IMR-90 (cell line): ENCODE measurements around the gene NPY2R.

Experiments used
- BHLHE40 ChIP-seq: fragments of 150-350 bp; IDR thresholded peaks from 2 replicates; pipeline ENCODE4 v1.6.1; 2016; ENCODE audit warnings: mild to moderate bottlenecking, low read depth, low read length
- CEBPB ChIP-seq: IDR thresholded peaks from 2 replicates; pipeline ENCODE4 v1.6.1; 2012; ENCODE audit warnings: low read depth, low read length, improper control_type of control experiment
- CHD1 ChIP-seq: IDR thresholded peaks from 2 replicates; pipeline ENCODE4 v1.6.1; 2012; ENCODE audit warnings: low read depth, low read length, improper control_type of control experiment
- MAZ ChIP-seq: IDR thresholded peaks from 2 replicates; pipeline ENCODE4 v1.6.1; 2012; ENCODE audit warnings: low read depth, mild to moderate bottlenecking, low read length, improper control_type of control experiment, moderate library complexity, borderline replicate concordance
- POLR2A ChIP-seq: IDR thresholded peaks from 2 replicates; pipeline ENCODE4 v1.6.1; 2012; ENCODE audit warnings: mild to moderate bottlenecking, low read depth, low read length
- RAD21 ChIP-seq: IDR thresholded peaks from 2 replicates; pipeline ENCODE4 v1.6.1; 2012; ENCODE audit warnings: low read length, improper control_type of control experiment
- RCOR1 ChIP-seq: IDR thresholded peaks from 2 replicates; pipeline ENCODE4 v1.6.1; 2012; ENCODE audit warnings: mild to moderate bottlenecking, low read length, improper control_type of control experiment; ENCODE audit not compliant: insufficient replicate concordance
- TF ChIP-seq, protein P1 (sequence below): conservative IDR thresholded peaks from 2 replicates; pipeline ENCODE4 v1.5.1; 2012; ENCODE audit warnings: mild to moderate bottlenecking, low read depth, low read length, improper control_type of control experiment

DNA sequence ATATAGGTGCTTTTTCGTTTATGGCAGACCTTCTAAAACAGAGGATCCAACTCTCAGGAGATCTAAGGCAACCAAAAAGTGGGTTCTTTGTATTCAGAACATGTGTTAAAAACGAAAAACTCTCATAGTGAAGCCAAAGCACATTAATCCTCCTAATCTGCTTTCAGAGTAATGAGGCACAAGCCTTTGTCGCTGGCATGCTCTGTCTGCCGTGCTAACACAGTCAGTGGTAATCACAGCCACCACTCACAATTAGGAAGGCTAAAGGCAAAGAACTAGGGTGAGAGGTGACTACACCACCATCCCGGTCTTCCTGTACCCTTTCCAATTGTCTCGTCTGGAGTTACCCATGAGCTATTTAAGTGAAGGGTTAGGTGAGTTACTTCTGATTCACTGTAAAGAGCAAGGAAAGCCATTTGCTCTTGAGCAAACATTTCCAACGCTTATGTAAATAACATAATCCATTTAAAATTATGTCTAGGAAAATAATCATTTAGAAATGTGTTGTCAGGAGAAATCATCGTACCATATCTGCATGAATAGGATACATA is 40.7 kb downstream of the NPY2R start:
- TF ChIP-seq POLR2A (no peak), CHD1 (no peak), BHLHE40 (no peak), RCOR1 (no peak), MAZ (no peak), RAD21 (no peak), CEBPB (no peak)
- TF ChIP-seq, protein P1, sequence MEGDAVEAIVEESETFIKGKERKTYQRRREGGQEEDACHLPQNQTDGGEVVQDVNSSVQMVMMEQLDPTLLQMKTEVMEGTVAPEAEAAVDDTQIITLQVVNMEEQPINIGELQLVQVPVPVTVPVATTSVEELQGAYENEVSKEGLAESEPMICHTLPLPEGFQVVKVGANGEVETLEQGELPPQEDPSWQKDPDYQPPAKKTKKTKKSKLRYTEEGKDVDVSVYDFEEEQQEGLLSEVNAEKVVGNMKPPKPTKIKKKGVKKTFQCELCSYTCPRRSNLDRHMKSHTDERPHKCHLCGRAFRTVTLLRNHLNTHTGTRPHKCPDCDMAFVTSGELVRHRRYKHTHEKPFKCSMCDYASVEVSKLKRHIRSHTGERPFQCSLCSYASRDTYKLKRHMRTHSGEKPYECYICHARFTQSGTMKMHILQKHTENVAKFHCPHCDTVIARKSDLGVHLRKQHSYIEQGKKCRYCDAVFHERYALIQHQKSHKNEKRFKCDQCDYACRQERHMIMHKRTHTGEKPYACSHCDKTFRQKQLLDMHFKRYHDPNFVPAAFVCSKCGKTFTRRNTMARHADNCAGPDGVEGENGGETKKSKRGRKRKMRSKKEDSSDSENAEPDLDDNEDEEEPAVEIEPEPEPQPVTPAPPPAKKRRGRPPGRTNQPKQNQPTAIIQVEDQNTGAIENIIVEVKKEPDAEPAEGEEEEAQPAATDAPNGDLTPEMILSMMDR, result no peak
